ENCODE data around the gene NID1.

NID1 gene

DNA sequence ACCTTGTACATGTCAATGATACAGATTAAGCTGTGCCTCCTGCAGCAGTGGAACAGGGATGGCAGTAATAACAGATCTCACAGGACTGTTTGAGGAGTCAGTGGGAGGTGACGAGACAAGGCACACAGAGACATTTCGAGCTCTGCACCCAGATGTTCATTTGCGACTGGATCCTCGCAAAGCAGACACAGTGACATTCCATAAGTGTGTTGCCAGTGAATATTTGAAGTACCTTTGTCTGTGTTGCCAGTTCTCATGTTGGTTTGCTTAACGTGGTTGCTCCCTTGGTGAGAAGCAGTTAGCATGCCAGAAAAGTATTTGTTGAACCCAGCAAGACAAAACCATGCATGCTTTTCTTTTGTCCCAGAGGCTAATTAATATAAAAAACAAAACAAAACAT lies 67.0 kb downstream of the NID1 start:
- Histone ChIP-seq H3K4me3 (IDR thresholded peaks at IDR 0.05; ENCODE audit: insufficient read depth, low read depth, low read length) (no peak overlapping the region), H3K79me2 (ENCODE audit: insufficient read depth, low read depth) (no peaks in the 10 kb centered on the region), H2AFZ (ENCODE audit: low read depth) (no peak overlapping the region), H4K20me1 (ENCODE audit: insufficient read depth) (no peaks in the 10 kb centered on the region), H3K27ac (no peak overlapping the region), H3K4me2 (no peak overlapping the region), H3K9ac (no peak overlapping the region), H3K36me3 (ENCODE audit: insufficient read depth) (no peaks in the 10 kb centered on the region), H3K27me3 (ENCODE audit: insufficient read depth, low read depth) (no peaks in the 10 kb centered on the region), H3K4me1 (ENCODE audit: low read depth, poor library complexity, severe bottlenecking) (no peaks in the 10 kb centered on the region)
- TF ChIP-seq, protein P1, sequence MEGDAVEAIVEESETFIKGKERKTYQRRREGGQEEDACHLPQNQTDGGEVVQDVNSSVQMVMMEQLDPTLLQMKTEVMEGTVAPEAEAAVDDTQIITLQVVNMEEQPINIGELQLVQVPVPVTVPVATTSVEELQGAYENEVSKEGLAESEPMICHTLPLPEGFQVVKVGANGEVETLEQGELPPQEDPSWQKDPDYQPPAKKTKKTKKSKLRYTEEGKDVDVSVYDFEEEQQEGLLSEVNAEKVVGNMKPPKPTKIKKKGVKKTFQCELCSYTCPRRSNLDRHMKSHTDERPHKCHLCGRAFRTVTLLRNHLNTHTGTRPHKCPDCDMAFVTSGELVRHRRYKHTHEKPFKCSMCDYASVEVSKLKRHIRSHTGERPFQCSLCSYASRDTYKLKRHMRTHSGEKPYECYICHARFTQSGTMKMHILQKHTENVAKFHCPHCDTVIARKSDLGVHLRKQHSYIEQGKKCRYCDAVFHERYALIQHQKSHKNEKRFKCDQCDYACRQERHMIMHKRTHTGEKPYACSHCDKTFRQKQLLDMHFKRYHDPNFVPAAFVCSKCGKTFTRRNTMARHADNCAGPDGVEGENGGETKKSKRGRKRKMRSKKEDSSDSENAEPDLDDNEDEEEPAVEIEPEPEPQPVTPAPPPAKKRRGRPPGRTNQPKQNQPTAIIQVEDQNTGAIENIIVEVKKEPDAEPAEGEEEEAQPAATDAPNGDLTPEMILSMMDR (conservative IDR thresholded peaks at IDR 0.05; ENCODE audit: low read depth, low read length), result no peak

DNA sequence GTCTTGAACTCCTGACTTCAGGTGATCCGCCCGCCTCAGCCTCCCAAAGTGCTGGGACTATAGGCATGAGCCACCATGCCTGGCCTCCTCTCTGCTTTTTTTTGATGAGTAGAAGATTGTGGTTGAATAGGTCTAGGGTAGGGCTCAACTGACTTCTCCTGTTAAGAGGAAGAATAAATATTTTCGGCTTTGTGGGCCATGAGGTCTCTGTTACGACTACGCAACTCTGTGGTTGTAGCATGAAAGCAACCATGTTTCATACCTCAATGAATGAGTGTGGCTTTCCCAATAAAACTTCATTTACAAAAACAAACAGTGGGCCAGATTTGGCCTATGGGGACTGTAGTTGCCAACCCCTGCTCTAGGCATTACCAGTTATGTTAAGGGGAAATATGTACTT lies 67.8 kb downstream of the NID1 start:
- Histone ChIP-seq H3K4me1 (ENCODE audit: low read depth, poor library complexity, severe bottlenecking) (no peaks in the 10 kb centered on the region), H3K4me2 (no peak overlapping the region), H3K9ac (no peak overlapping the region), H3K27ac (no peak overlapping the region), H4K20me1 (ENCODE audit: insufficient read depth) (no peaks in the 10 kb centered on the region), H2AFZ (ENCODE audit: low read depth) (no peak overlapping the region), H3K27me3 (ENCODE audit: insufficient read depth, low read depth) (no peaks in the 10 kb centered on the region), H3K79me2 (ENCODE audit: insufficient read depth, low read depth) (no peaks in the 10 kb centered on the region), H3K36me3 (ENCODE audit: insufficient read depth) (no peaks in the 10 kb centered on the region), H3K4me3 (IDR thresholded peaks at IDR 0.05; ENCODE audit: insufficient read depth, low read depth, low read length) (no peak overlapping the region)
- TF ChIP-seq, protein P1 (conservative IDR thresholded peaks at IDR 0.05; ENCODE audit: low read depth, low read length), result no peak

DNA sequence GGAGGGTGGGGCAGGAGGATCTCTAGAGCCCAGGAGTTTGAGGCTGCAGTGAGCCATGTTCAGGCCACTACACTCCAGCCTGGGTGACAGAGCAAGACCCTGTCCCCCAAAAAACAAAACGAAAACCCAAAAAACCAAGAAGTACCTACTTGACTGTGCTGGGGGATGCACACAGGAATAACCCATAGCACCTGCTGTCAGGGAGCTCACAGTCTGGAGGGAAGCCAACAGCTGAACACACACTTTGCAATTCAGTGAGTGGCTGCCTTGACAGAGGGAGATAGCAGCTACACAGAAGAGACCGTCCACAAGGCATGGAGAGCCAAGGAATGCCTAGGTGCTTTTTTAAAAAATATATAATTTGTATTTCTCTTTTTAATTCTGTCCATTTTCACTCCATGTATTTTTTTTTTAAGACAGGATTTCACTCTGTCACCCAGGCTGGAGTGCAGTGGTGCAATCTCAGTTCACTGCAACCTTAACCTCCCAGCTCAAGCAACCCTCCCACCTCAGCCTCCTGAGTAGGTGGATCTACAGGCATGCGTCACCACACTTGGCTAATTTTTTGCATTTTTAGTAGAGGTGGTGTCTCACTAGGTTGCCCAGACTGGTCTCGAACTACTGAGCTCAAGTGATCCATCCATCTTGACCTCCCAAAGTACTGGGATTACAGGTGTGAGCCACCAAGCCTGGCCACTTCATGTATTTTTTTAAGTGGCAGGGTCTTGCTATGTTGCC lies 68.7 kb downstream of the NID1 start:
- Histone ChIP-seq H2AFZ (ENCODE audit: low read depth) (no peak overlapping the region), H3K36me3 (ENCODE audit: insufficient read depth) (no peaks in the 10 kb centered on the region), H4K20me1 (ENCODE audit: insufficient read depth) (no peaks in the 10 kb centered on the region), H3K4me2 (no peak overlapping the region), H3K9ac (no peak overlapping the region), H3K27ac (no peak overlapping the region), H3K4me1 (ENCODE audit: low read depth, poor library complexity, severe bottlenecking) (no peaks in the 10 kb centered on the region), H3K79me2 (ENCODE audit: insufficient read depth, low read depth) (no peaks in the 10 kb centered on the region), H3K27me3 (ENCODE audit: insufficient read depth, low read depth) (no peaks in the 10 kb centered on the region), H3K4me3 (IDR thresholded peaks at IDR 0.05; ENCODE audit: insufficient read depth, low read depth, low read length) (no peak overlapping the region)
- TF ChIP-seq, protein P1 (conservative IDR thresholded peaks at IDR 0.05; ENCODE audit: low read depth, low read length), result no peak

DNA sequence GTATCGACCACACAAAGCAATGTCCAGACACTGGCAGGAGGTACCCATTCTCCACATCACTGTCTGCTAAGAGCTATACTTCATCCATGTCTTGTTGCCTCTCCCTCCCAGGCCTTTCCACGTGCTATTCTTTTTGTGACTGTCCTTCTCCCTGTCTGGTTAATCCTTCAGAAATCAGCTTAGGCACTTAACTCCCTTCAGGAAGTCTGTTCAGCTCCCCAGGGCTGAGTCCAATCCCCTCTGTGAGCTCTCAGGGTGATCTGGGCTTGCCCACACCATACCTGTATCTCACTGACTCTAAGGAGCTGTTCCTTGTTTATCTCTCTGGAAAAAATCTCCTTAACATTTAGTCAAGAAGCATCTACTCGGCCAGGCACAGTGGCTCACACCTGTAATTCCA lies 69.4 kb downstream of the NID1 start:
- Histone ChIP-seq H2AFZ (ENCODE audit: low read depth) (no peak overlapping the region), H3K36me3 (ENCODE audit: insufficient read depth) (no peaks in the 10 kb centered on the region), H3K4me3 (IDR thresholded peaks at IDR 0.05; ENCODE audit: insufficient read depth, low read depth, low read length) (no peak overlapping the region), H3K4me1 (ENCODE audit: low read depth, poor library complexity, severe bottlenecking) (no peaks in the 10 kb centered on the region), H3K27ac (no peak overlapping the region), H3K9ac (no peak overlapping the region), H3K79me2 (ENCODE audit: insufficient read depth, low read depth) (no peaks in the 10 kb centered on the region), H4K20me1 (ENCODE audit: insufficient read depth) (no peaks in the 10 kb centered on the region), H3K4me2 (no peak overlapping the region), H3K27me3 (ENCODE audit: insufficient read depth, low read depth) (no peaks in the 10 kb centered on the region)
- TF ChIP-seq, protein P1 (conservative IDR thresholded peaks at IDR 0.05; ENCODE audit: low read depth, low read length), result no peak
